GM18505 (cell line): ENCODE results near the gene SLC11A2.
"Not testable (repeated sequence)": the region's sequence is repeated elsewhere in the genome, so short reads cannot be mapped to it uniquely, and the experiment has no call there.

ENCODE experiments used
- ATAC-seq: cut with Tn5 transposase; IDR thresholded peaks from one replicate; pipeline ENCODE4 v1.9.1; 2021; ENCODE audit not compliant: unreplicated experiment
- POLR2A ChIP-seq: IDR thresholded peaks from 4 replicates; pipeline ENCODE4 v1.6.1; 2011; ENCODE audit warnings: borderline replicate concordance; ENCODE audit not compliant: insufficient read depth, insufficient read length; ENCODE audit errors: extremely low read depth

Gene SLC11A2

GRCh38 chr12:51019927-51020326, 6.3 kb downstream of the SLC11A2 start:
- no peak for TF ChIP-seq POLR2A
- no peak for ATAC-seq

GRCh38 chr12:51018956-51019355, 7.2 kb downstream of the SLC11A2 start:
- TF ChIP-seq POLR2A = no peak
- no peak for ATAC-seq

GRCh38 chr12:51017452-51017851, 8.7 kb downstream of the SLC11A2 start:
- TF ChIP-seq POLR2A = no peak
- no peak for ATAC-seq

- ATAC-seq = not testable (repeated sequence)
Measured at GRCh38 chr12:51014467-51014866, 11.7 kb downstream of the SLC11A2 start.

- ATAC-seq = no peak
- TF ChIP-seq POLR2A = no peak
Measured at GRCh38 chr12:51013441-51013840, 12.7 kb downstream of the SLC11A2 start.

- TF ChIP-seq POLR2A = no peak
- no peak for ATAC-seq
Measured at GRCh38 chr12:51012570-51013236, 13.5 kb downstream of the SLC11A2 start.

- ATAC-seq = no peak
- no peak for TF ChIP-seq POLR2A
Measured at GRCh38 chr12:51011955-51012354, 14.2 kb downstream of the SLC11A2 start.

- no peak for ATAC-seq
Measured at GRCh38 chr12:51009056-51009440, 17.1 kb downstream of the SLC11A2 start.

GRCh38 chr12:51008329-51009055, 17.7 kb downstream of the SLC11A2 start:
- TF ChIP-seq POLR2A = no peak
- no peak for ATAC-seq

More at GRCh38 chr12:51009056-51009440, 17.1 kb downstream of the SLC11A2 start:
- TF ChIP-seq POLR2A = no peak

- ATAC-seq = no peak
- TF ChIP-seq POLR2A = no peak
Measured at GRCh38 chr12:51005671-51006070, 20.5 kb downstream of the SLC11A2 start.

GRCh38 chr12:51005030-51005429, 21.2 kb downstream of the SLC11A2 start:
- no peak for TF ChIP-seq POLR2A
- ATAC-seq = no peak

- no peak for ATAC-seq
- no peak for TF ChIP-seq POLR2A
Measured at GRCh38 chr12:51004504-51004903, 21.7 kb downstream of the SLC11A2 start.

GRCh38 chr12:51001799-51002198, 24.4 kb downstream of the SLC11A2 start:
- TF ChIP-seq POLR2A = no peak
- ATAC-seq = no peak

- no peak for TF ChIP-seq POLR2A
Measured at GRCh38 chr12:51000245-51000644, 25.9 kb downstream of the SLC11A2 start.

More at GRCh38 chr12:51000245-51000644, 25.9 kb downstream of the SLC11A2 start:
- ATAC-seq = no peak
